ENCODE data around the gene DDX49.
"Not testable (repeated sequence)": the region's sequence is repeated elsewhere in the genome, so short reads cannot be mapped to it uniquely, and the experiment has no call there.

DDX49 gene

DNA sequence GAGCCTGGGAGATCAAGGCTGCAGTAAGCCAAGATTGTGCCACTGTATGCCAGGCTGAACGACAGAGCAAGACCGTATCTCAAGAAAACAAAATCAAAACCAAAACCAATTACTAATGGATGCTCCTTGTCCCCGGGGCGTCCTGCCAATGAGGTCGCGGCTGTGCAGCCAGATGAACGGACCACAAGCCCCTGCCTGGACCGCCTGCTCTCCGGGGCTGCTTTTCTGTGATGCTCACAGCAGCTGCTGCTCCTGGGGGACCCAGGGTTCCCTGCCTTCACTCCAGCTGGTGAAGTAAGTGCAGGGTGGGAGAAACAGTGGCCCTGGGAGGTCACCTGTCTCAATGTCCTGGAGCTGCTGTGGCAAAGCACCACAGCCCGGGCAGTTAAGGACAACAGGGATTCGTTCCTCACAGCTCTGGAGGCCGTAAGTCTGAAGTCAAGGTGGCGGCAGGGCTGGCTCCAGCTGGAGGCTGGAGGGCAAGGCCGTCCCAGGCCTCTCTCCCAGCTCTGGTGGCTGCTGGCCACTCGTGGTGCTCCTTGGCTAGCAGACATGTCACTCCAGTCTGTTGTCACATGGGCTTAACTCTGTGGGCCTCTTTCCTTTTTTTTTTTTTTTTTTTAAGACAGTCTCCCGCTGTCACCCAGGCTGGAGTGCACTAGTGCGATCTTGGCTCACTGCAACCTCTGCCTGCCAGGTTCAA lies 10.4 kb upstream of the DDX49 start:
- DNase-seq (ENCODE audit: low read depth in 2 of 2) = no peak

- no peak for DNase-seq (ENCODE audit: low read depth in 2 of 2)
These were observed 9.5 kb upstream of the DDX49 start for GRCh38 chr19:18910010-18910409.

DNA sequence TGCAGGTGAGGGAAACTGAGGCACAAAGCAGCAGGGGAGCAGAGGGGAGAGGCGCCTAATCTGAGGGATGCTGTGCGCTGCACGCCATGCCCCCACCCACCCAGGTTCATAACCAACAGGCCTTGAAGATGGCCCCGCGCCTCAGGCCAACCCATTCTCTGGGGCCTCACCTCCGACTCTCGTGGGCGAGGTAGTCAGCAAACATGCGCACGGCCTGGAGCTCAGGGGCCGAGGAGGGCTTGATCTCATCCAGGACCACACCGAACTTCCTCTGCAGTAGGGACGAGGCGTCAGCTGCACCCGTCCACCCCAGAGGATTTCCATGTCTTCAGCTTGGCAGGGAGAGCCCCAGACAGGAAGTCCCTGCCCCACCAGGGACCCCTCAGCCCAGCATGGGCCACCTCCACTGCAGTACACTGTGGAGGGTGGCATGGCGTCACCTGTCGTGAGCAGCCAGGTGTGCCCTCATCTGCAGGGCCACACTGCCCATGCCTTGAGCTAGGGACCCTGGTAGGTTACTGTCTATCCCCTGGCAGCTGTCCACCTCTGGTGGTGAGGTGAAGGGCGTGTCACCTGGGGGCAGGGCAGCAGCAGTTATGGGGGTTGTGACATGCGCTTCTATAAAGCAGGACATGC lies 8.6 kb upstream of the DDX49 start:
- no peak for DNase-seq (ENCODE audit: low read depth in 2 of 2)

DNA sequence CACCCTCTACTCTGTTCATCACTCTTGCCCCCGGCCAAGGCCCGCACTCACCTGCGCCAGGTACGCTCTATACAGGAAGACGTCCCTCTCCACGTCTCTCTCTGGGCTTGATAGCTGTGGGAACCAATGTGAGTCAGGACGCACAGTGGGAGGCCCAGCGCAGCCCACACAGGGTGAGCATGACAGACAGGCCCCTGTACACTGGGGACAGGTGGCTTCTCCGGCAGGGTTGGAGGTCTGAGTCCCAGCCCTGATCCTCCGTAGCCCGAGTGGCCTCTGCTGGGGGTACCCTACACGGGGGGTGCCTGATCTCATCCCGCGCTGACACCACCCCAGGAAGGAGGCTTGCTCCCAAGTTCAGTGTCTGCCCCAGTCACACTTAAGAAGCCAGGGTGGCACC lies 6.6 kb upstream of the DDX49 start:
- DNase-seq (ENCODE audit: low read depth in 2 of 2) = no peak

GRCh38 chr19:18913466-18913865 lies 6.0 kb upstream of the DDX49 start:
- DNase-seq (ENCODE audit: low read depth in 2 of 2) = no peak

DNA sequence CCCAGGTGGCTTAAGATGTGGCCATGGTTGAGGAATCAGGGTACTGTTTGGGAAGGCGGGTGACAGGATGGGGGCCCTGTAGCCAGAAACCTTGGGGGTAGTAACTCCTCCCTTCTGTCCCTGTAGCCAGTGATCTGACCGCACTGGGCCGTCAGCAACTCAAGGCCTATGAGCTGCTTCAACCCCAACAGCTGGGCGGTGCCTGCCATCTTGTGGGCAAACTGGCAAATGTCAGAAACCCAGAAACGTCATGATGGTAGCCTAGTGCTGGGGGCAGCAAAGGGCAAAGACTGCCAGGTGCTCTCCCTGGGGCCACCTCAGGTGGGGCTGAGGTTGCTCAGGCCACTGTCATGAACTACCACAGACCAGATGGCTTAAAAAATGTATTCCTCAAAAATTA lies 3.9 kb upstream of the DDX49 start:
- no peak for DNase-seq (ENCODE audit: low read depth in 2 of 2)

- not testable (repeated sequence) for DNase-seq (ENCODE audit: low read depth in 2 of 2)
These were observed 1.9 kb upstream of the DDX49 start for GRCh38 chr19:18917593-18917992.

DNA sequence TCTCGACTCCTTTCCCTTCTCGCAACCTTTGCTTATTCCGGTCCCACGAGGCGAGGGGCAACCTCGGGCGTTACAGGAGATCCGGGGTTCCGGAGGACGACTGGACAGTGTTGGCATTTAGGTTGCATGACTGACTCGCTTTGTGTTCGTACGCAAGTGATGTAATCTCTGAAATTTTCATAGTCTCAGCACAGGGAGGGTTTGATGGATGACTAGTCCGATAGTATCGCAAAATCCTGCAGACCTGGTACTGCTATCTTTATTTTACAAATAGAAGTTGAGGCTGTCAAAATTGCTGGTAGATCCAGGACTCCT lies 342 bp downstream of the DDX49 start:
- no peak for DNase-seq (ENCODE audit: low read depth in 2 of 2)

DNA sequence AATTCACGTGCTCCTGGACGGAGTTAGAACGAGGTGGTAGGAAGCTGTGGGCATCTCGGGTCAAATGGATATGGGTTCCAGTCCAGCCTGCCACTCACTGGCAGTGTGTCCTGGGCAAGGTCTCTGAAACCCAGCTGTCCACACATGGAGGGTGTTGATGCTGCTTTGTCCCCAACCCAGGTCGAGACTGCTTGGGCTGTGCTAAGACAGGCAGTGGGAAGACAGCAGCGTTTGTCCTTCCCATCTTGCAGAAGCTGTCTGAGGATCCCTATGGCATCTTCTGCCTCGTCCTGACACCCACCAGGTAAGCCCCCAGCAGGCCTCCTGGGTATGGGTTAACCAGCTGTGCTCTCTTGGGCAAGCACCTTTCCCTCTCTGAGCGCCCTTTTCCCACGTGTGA lies 885 bp downstream of the DDX49 start:
- no peak for DNase-seq (ENCODE audit: low read depth in 2 of 2)

GRCh38 chr19:18921593-18921992 lies 2.1 kb downstream of the DDX49 start:
- no peak for DNase-seq (ENCODE audit: low read depth in 2 of 2)

- DNase-seq (ENCODE audit: low read depth in 2 of 2) = no peak
These were observed 2.9 kb downstream of the DDX49 start for GRCh38 chr19:18922228-18922985.

GRCh38 chr19:18924684-18925213 lies 5.2 kb downstream of the DDX49 start:
- no peak for DNase-seq (ENCODE audit: low read depth in 2 of 2)

GRCh38 chr19:18928018-18928805 lies 8.7 kb downstream of the DDX49 start:
- DNase-seq (ENCODE audit: low read depth in 2 of 2) = no peak

DNA sequence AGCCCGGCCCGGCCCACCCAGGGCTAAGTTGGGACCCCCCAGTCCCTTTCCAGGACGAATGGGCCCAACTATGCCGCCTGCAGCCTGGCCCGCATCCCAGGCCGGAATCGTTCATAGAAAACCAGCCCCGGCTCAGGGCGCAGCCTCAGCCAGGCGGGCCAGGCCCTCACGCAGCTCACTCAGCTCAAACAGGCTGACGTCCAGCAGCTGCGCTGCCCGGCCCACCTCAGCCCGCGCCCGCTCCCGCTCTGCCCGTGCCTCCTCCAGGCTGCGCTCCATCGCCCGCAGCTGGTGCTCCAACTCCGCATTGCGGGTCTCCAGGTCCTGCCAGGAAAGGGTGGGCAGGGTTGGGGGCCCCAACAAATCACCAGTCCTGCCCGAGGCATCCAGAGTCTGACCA lies 9.8 kb downstream of the DDX49 start:
- no peak for DNase-seq (ENCODE audit: low read depth in 2 of 2)

DNA sequence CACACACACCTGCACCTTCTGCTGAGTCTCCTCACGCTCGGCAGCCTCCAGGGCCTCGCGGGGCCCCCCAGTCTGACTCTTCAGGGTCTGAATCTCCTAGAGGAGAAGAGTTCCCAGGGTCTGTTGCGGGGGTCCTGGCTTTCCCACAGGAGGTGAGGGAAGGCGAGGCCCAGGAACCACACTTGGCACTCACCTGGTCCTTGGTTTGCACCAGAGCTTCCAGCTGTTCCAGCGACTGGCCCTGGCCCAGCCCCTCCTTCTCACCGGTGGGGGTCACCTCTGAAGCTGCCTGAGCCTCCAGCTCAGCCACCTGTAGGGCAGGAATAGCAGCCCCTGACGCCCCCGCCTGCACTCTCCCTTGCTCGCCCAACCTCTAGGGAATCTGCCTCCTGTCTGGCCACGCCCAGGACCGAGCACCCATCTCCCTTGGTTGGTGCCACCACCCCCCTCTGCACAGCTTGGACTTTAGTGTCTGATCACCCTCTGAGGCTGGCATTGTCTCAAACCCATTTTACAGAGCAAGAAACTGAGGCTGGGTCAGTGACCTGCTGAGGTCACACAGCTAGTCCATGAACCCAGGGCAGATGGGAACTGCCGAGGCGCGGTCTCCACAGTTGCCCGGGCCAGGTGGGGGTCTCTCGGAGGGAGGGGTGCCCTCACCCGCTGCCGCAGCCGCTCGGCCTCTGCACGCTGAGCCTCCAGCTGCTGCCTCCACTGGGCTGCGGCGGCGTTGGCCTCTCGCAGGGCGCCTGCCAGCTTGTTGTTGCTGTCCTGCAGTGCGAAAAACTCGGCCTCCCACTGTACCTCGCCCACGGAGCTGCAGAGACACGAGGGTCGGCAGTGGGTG lies 12.0 kb downstream of the DDX49 start:
- DNase-seq (ENCODE audit: low read depth in 2 of 2) = no peak

DNA sequence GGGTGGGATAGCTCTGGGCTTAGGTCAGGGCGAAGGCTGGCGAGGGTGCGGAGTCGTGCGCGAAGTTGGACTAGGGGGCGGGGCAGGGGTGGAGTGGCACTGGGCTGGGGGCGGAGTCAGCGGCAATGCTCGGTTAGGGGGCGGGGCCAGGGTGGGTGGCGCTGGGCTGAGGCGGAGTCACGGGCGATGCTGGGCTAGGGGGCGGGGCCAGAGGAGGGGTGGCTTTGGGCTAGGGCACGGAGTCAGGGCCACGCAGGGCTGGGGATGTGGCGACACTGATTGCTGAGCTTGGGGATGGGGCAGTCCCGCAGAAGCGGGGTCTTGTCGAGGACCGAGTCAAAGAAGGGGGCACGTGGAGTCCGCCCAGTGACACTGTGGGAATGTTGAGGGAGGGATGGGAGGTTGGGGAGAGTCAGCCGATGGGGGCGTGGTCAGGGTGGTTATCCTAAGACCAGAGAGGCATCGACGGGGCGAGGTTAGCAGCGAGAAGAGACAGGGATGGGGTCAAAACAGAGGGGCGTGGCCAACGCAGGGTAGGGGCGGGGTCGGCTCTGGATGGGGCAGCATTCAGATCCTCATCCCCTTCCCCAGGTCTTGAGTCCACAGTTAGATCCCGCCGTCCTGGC lies 12.8 kb downstream of the DDX49 start:
- DNase-seq (ENCODE audit: low read depth in 2 of 2) = no peak

- DNase-seq (ENCODE audit: low read depth in 2 of 2) = no peak
These were observed 13.8 kb downstream of the DDX49 start for GRCh38 chr19:18933297-18933696.

DNA sequence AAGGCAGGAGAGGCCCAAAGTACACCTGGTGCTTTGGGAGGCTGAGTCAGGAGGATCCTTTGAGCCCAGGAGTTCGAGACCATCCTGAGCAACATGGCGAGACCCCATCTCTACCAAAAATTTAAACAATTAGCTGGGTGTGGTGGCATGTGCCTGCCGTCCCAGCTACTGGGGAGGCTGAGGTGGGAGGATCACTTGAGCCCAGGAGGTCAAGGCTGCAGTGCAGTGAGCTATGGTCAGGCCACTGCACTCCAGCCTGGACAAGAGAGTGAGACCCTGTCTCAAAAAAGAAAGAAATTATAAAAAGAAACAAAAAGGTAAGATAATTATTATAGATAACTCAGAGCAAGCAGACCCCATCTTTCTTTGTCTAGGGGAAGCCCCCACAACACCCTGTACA lies 19.6 kb downstream of the DDX49 start:
- no peak for DNase-seq (ENCODE audit: low read depth in 2 of 2)

DNA sequence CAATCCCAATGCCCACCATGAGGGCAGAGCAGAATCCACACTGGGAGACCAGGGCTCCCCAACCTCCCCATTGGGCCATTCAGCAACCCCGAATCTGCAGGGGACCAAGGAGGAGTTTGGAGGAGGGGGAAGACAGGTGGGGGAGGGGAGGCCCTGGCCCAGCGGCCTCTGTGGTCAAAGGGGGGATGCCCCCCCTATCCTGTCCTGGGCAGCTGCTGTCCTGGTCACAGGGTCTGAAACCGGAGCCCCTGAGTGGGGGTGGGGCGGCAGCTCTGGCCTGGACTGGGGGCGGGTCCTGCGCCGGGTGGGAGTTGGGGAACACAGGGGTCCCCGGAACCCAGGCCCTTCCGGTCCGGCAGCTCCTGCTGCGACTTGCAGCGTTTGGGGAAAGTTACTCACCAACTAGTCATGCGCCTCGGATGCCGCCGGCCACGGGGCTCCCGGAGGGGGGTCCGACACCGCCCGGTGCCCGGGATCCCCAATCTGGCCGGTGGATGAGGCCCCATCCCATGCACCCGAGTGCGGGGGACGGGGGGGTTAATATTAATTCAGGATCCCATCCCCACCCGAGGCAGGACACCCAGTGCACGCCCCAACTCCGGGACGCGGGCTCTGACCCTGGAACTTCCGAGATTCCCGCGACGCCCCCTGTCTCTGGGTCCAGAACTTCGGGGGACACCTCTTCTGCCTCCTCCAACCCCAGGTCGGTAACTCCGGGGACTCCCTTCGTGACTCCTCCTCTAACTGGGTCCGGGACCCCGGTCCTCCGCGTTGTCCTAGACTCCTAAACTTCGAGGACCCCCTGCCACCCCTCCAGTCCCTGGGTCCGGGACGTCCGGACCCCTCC lies 20.6 kb downstream of the DDX49 start:
- no peak for DNase-seq (ENCODE audit: low read depth in 2 of 2)
